HG03139 (cell line): Measurements from ENCODE around the gene STXBP5.
A peak's percentile ranks its signal among the peaks of the same experiment; 100 is the strongest.

Source experiments
- ATAC-seq: cut with Tn5 transposase; IDR thresholded peaks from one replicate; pipeline ENCODE4 v1.9.1; 2021; ENCODE audit not compliant: unreplicated experiment

The STXBP5 gene

GRCh38 chr6:147418523-147418922 is 214.3 kb downstream of the STXBP5 start:
- peak; percentile 52 for ATAC-seq

- no peak for ATAC-seq
Observed at GRCh38 chr6:147421903-147422302, 217.7 kb downstream of the STXBP5 start.

GRCh38 chr6:147423111-147423510 is 218.9 kb downstream of the STXBP5 start:
- no peak for ATAC-seq

GRCh38 chr6:147429794-147430193 is 225.6 kb downstream of the STXBP5 start:
- ATAC-seq = no peak

GRCh38 chr6:147430811-147431210 is 226.6 kb downstream of the STXBP5 start:
- ATAC-seq = no peak

- no peak for ATAC-seq
Observed at GRCh38 chr6:147434076-147434475, 229.9 kb downstream of the STXBP5 start.

GRCh38 chr6:147434516-147434915 is 230.3 kb downstream of the STXBP5 start:
- no peak for ATAC-seq

GRCh38 chr6:147437615-147438014 is 233.4 kb downstream of the STXBP5 start:
- no peak for ATAC-seq

- ATAC-seq = no peak
Observed at GRCh38 chr6:147438758-147439528, 234.7 kb downstream of the STXBP5 start.
